Measurements from ENCODE around the gene PTPRN.

The PTPRN gene

GRCh38 chr2:219286436-219287115 is 22.6 kb downstream of the PTPRN start:
- Mint-ChIP-seq H3K36me3 (ENCODE audit: low read depth) (peaks cover 18% of the 10 kb centered on the region), H3K4me1 (peaks cover 38% of the 10 kb centered on the region), H3K4me3 (peak overlapping the region in 1 of 3 experiments; percentile 11), H3K27ac (peak overlapping the region; percentile 48 to 90 (median 59)), H3K9me3 (no peaks in the 10 kb centered on the region), H3K27me3 (ENCODE audit: low read depth) (peaks cover 5% of the 10 kb centered on the region)
- no peak for TF ChIP-seq CTCF (IDR thresholded peaks at IDR 0.05; ENCODE audit: unreplicated experiment in 3 of 3)

- H3K36me3 Mint-ChIP-seq (ENCODE audit: low read depth): peaks cover 24% of the 10 kb centered on the region
- peaks cover 5% of the 10 kb centered on the region for H3K27me3 Mint-ChIP-seq (ENCODE audit: low read depth)
- peak overlapping the region; percentile 48 to 90 (median 59) for H3K27ac Mint-ChIP-seq
- H3K9me3 Mint-ChIP-seq: no peaks in the 10 kb centered on the region
- H3K4me1 Mint-ChIP-seq: peaks cover 43% of the 10 kb centered on the region
- H3K4me3 Mint-ChIP-seq: peak overlapping the region in 1 of 3 experiments; percentile 11
- TF ChIP-seq CTCF (IDR thresholded peaks at IDR 0.05; ENCODE audit: unreplicated experiment in 3 of 3): no peak
Observed at GRCh38 chr2:219285894-219286425, 23.2 kb downstream of the PTPRN start.

- Mint-ChIP-seq H3K4me3 (peak overlapping the region in 1 of 3 experiments; percentile 24), H3K9me3 (no peaks in the 10 kb centered on the region), H3K36me3 (ENCODE audit: low read depth) (peaks cover 26% of the 10 kb centered on the region), H3K27me3 (ENCODE audit: low read depth) (peaks cover 5% of the 10 kb centered on the region), H3K27ac (peak overlapping the region in 1 of 3 experiments; percentile 69), H3K4me1 (peaks cover 48% of the 10 kb centered on the region)
- no peak for TF ChIP-seq CTCF (IDR thresholded peaks at IDR 0.05; ENCODE audit: unreplicated experiment in 3 of 3)
Observed at GRCh38 chr2:219285373-219285735, 23.8 kb downstream of the PTPRN start.

GRCh38 chr2:219284501-219285372 is 24.5 kb downstream of the PTPRN start:
- Mint-ChIP-seq H3K4me3 (no peak overlapping the region), H3K9me3 (no peaks in the 10 kb centered on the region), H3K36me3 (ENCODE audit: low read depth) (peaks cover 26% of the 10 kb centered on the region), H3K27ac (peak overlapping the region in 1 of 3 experiments; percentile 69), H3K4me1 (peaks cover 51% of the 10 kb centered on the region), H3K27me3 (ENCODE audit: low read depth) (peaks cover 5% of the 10 kb centered on the region)
- TF ChIP-seq CTCF (IDR thresholded peaks at IDR 0.05; ENCODE audit: unreplicated experiment in 3 of 3): no peak

GRCh38 chr2:219282943-219283581 is 26.1 kb downstream of the PTPRN start:
- TF ChIP-seq CTCF (IDR thresholded peaks at IDR 0.05; ENCODE audit: unreplicated experiment in 3 of 3): no peak
- Mint-ChIP-seq H3K36me3 (ENCODE audit: low read depth) (peaks cover 26% of the 10 kb centered on the region), H3K9me3 (no peaks in the 10 kb centered on the region), H3K4me3 (peak overlapping the region; percentile 47 to 52 (median 51)), H3K4me1 (peaks cover 57% of the 10 kb centered on the region), H3K27me3 (ENCODE audit: low read depth) (peaks cover 4% of the 10 kb centered on the region), H3K27ac (peak overlapping the region in 2 of 3 experiments; percentile 33 to 36)
